Esophagus squamous epithelium (tissue), 5 donors: ENCODE results near the gene ADD1. TPM values are rescaled to one million over a fixed set of nuclear protein-coding genes. Genes with fewer than 3 reads are reported as not detected.

Experiments
- DNase-seq: peaks from one replicate; lab custom pipeline; 2025; lab: John Stamatoyannopoulos, UW
- H3K27ac ChIP-seq, 4 donors: fragments of 200-600 bp; sonication (generic); one replicate each; pipeline ENCODE4 v1.5.1; 2016 to 2019; ENCODE audit warnings: mild to moderate bottlenecking in 1 of 4
- H3K27me3 ChIP-seq, 4 donors: fragments of 200-600 bp; sonication (generic); 1 replicate in 3 of 4; 2 replicates in 1 of 4; pipeline versions ENCODE4 v1.5.1 to v1.6.0; 2017 to 2021; ENCODE audit warnings: antibody characterized with exemption in 1 of 4
- H3K36me3 ChIP-seq, 3 donors: fragments of 200-600 bp; sonication (generic); one replicate each; pipeline ENCODE4 v1.5.1; 2016 to 2019
- H3K4me1 ChIP-seq, 3 donors: fragments of 200-600 bp; sonication (generic); one replicate each; pipeline ENCODE4 v1.5.1; 2017 to 2019
- H3K4me3 ChIP-seq, 4 donors: fragments of 200-600 bp; sonication (generic); 1 replicate in 3 of 4; 2 replicates in 1 of 4; pipeline ENCODE4 v1.5.1; 2016 to 2019; ENCODE audit warnings: mild to moderate bottlenecking in 2 of 4, moderate library complexity in 1 of 4
- H3K9me3 ChIP-seq, 3 donors: fragments of 200-600 bp; sonication (generic); one replicate each; pipeline ENCODE4 v1.5.1; 2016 to 2019
- POLR2A ChIP-seq, 4 donors: fragments of 450-650 bp; IDR thresholded peaks; one replicate each; pipeline ENCODE4 v1.6.1; 2017; ENCODE audit warnings: antibody characterized with exemption in 4 of 4, mild to moderate bottlenecking in 4 of 4, moderate library complexity in 3 of 4
- WGBS, 2 donors: methylation state at CpG; one replicate each; pipeline ENCODE4 v1.1.5; 2018; 5-methylcytosine and 5-hydroxymethylcytosine counted together
- intact Hi-C: fragments of 100-400 bp; cut with DNase I; formaldehyde crosslinking; loops from one replicate; pipeline ENCODE4 v1.15.0; 2022
- total RNA-seq, 4 donors: library from RNA; depleted of rRNA; stranded (reverse); fragments of >200 nt; gene quantifications; one replicate each; pipeline ENCODE4 v1.1.0, GENCODE V29; 2016
- TF ChIP-seq, protein P1 (sequence below), 6 experiments: fragments of 450-650 bp in 4 of 6; fragments of 200-600 bp in 2 of 6; sonication (generic) in 2 of 6; IDR thresholded peaks; one replicate each; pipeline ENCODE4 v1.5.1; 2016 to 2019; ENCODE audit warnings: antibody characterized with exemption in 6 of 6, mild to moderate bottlenecking in 4 of 6, moderate library complexity in 4 of 6
- donor health status: DM: yes; HTN: yes; CAD: no.

Gene ADD1
- total RNA-seq, 4 donors from 2014 or later, result 81.7 to 144 (median 103) TPM

DNA sequence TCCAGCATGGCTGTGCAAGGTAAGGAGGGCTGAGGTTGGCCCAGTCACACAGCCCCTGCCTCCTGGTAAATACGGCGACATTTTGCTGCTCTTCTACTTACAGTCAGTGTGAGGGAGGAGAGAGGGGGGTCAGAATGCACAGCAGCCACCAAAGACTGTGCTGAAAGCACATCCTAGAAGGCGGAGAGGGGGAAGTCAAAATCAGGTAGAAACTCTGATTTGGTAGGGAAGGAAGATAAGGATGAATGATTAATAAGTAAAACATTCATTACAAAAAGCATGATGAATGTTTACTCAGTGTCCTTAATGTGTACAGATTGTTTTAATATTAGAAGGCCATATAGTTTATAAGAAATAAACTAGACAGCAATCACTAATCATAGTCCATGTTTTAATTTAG lies 57.5 kb downstream of the ADD1 start:
- no peak overlapping the region for H3K4me3 ChIP-seq
- H3K27me3 ChIP-seq, result no peaks in the 10 kb centered on the region
- DNase-seq, result no peak
- H3K27ac ChIP-seq, result no peak overlapping the region
- 83 to 93% methylated on average over 3 of the region's 3 CpGs for WGBS, 2 donors
- peaks cover 41 to 100% (median 47%) of the 10 kb centered on the region in 3 donors for H3K36me3 ChIP-seq
- TF ChIP-seq POLR2A (IDR thresholded peaks at IDR 0.05), result no peak
- TF ChIP-seq, protein P1, sequence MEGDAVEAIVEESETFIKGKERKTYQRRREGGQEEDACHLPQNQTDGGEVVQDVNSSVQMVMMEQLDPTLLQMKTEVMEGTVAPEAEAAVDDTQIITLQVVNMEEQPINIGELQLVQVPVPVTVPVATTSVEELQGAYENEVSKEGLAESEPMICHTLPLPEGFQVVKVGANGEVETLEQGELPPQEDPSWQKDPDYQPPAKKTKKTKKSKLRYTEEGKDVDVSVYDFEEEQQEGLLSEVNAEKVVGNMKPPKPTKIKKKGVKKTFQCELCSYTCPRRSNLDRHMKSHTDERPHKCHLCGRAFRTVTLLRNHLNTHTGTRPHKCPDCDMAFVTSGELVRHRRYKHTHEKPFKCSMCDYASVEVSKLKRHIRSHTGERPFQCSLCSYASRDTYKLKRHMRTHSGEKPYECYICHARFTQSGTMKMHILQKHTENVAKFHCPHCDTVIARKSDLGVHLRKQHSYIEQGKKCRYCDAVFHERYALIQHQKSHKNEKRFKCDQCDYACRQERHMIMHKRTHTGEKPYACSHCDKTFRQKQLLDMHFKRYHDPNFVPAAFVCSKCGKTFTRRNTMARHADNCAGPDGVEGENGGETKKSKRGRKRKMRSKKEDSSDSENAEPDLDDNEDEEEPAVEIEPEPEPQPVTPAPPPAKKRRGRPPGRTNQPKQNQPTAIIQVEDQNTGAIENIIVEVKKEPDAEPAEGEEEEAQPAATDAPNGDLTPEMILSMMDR (IDR thresholded peaks at IDR 0.05), result no peak
- intact Hi-C loops, result no loop called here
- no peaks in the 10 kb centered on the region for H3K4me1 ChIP-seq
- no peaks in the 10 kb centered on the region for H3K9me3 ChIP-seq

DNA sequence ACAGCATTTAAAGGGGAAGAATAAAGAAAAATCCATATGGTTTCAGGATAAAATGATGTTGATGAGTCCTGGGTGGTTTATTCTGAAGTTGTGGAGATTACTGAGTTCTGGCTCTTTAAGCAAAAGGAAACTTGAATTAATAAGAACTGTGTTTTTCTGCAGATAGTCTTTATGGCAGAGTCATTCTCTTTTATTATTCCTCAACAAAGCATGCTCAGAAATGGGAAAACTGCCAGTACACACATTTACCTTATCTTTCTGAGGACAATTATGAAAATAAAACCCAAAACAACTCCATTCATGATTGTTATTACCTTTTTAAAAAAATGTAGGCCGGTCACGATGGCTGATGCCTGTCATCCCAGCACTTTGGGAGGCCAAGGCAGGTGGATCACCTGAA lies 58.5 kb downstream of the ADD1 start:
- H3K9me3 ChIP-seq, result no peaks in the 10 kb centered on the region

DNA sequence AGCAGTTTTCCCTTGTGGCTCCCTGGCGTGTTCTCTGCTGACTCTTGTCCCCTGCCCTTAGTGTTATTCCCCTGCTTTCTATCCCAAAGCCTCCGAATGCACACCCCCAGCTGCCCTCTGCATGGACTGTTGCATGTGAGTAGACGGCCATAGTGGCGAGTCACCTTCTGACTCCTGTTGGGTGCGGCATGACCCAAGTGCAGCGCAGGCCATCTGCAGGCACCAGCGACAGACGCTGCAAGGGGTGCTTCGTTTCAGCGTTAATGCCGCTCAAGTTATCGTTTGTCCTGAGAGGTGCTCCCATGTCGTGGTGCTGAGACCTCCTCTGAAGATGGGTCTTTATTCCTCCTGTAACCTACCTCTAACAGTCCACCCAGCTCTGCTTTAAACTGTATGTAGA lies 61.9 kb downstream of the ADD1 start:
- DNase-seq, result no peak
- TF ChIP-seq POLR2A (IDR thresholded peaks at IDR 0.05), result no peak
- TF ChIP-seq, protein P1 (IDR thresholded peaks at IDR 0.05), result no peak
- no peak overlapping the region for H3K4me3 ChIP-seq
- H3K4me1 ChIP-seq, result no peaks in the 10 kb centered on the region
- intact Hi-C loops, result no loop called here
- WGBS, 2 donors, result 93 to 94% methylated on average over 13 of the region's 13 CpGs
- H3K9me3 ChIP-seq, result no peaks in the 10 kb centered on the region
- no peak overlapping the region for H3K27ac ChIP-seq
- no peaks in the 10 kb centered on the region for H3K27me3 ChIP-seq
- H3K36me3 ChIP-seq, result peaks cover 28 to 100% (median 51%) of the 10 kb centered on the region in 3 donors

More for the DNA sequence above, 58.5 kb downstream of the ADD1 start:
- TF ChIP-seq, protein P1 (IDR thresholded peaks at IDR 0.05), result no peak
- TF ChIP-seq POLR2A (IDR thresholded peaks at IDR 0.05), result no peak
- no peak for DNase-seq
- intact Hi-C loops, result no loop called here
- Histone ChIP-seq H3K4me3 (no peak overlapping the region), H3K27me3 (no peaks in the 10 kb centered on the region), H3K27ac (no peak overlapping the region), H3K36me3 (peaks cover 42 to 100% (median 42%) of the 10 kb centered on the region in 3 donors), H3K4me1 (no peaks in the 10 kb centered on the region)
- 70 to 89% methylated on average over 2 of the region's 2 CpGs for WGBS, 2 donors

DNA sequence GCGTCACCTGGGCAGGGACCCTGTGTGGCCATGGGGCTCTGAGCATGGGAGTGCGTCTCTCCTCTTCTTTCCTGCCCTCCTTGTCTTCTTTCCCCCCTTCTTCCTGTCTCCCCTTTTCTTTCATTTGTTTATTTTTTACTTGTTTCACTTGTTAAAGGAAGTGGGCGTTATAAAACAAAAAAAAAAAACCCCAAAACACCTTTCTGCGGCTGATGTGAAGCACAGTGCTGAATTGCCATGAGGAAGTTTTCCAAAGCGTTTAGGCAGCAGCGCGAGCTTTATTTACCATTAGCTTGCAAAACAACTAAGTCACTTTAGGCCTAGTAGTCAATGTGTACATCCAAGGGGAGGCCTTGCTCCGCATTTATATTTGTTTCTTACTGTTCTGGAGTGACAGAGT lies 62.6 kb downstream of the ADD1 start:
- 76 to 78% methylated on average over 8 of the region's 8 CpGs for WGBS, 2 donors
- Histone ChIP-seq H3K36me3 (peaks cover 28 to 100% (median 54%) of the 10 kb centered on the region in 3 donors), H3K27me3 (no peaks in the 10 kb centered on the region), H3K27ac (no peak overlapping the region), H3K4me1 (no peaks in the 10 kb centered on the region), H3K9me3 (no peaks in the 10 kb centered on the region), H3K4me3 (no peak overlapping the region)
- TF ChIP-seq POLR2A (IDR thresholded peaks at IDR 0.05), result no peak
- TF ChIP-seq, protein P1 (IDR thresholded peaks at IDR 0.05), result no peak
- DNase-seq, result no peak
- intact Hi-C loops, result no loop called here

DNA sequence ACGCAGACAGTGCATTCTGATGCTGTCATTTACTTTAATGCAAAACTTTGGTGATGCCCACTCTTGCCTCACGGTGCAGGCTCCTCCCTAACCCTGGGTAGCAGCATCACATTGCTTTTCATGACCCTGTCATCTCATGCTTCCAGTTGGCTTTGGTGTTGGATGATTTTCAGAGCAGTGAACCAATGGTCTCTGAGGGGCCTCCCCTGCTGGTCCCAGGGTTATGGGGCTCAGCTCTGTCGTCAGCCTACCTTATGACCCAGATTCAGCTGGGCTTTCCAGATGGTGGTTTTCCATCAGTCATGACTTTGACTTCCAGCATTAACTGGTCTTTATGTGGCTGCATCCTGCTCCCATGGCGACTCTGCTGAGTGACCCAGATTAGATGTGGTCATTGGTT lies 63.6 kb downstream of the ADD1 start:
- intact Hi-C loops, result no loop called here
- WGBS, 2 donors, result 88 to 97% methylated on average over 3 to 4 of the region's 4 CpGs
- Histone ChIP-seq H3K27ac (no peak overlapping the region), H3K27me3 (no peaks in the 10 kb centered on the region), H3K9me3 (no peaks in the 10 kb centered on the region), H3K4me1 (no peaks in the 10 kb centered on the region), H3K4me3 (no peak overlapping the region), H3K36me3 (peaks cover 32 to 100% (median 54%) of the 10 kb centered on the region in 3 donors)
- no peak for TF ChIP-seq POLR2A (IDR thresholded peaks at IDR 0.05)
- TF ChIP-seq, protein P1 (IDR thresholded peaks at IDR 0.05), result no peak
- no peak for DNase-seq
